CD4-positive, alpha-beta T cell treated with Interleukin-17A for 4 hours (primary cell): ENCODE results near the gene SLC16A13.
"Not testable (repeated sequence)": the region's sequence is repeated elsewhere in the genome, so short reads cannot be mapped to it uniquely, and the experiment has no call there.

Experiments used
- DNase-seq: peaks from one replicate; pipeline ENCODE4 v3.0.0-alpha.2; 2020; ENCODE audit warnings: mixed read lengths

The SLC16A13 gene

DNA sequence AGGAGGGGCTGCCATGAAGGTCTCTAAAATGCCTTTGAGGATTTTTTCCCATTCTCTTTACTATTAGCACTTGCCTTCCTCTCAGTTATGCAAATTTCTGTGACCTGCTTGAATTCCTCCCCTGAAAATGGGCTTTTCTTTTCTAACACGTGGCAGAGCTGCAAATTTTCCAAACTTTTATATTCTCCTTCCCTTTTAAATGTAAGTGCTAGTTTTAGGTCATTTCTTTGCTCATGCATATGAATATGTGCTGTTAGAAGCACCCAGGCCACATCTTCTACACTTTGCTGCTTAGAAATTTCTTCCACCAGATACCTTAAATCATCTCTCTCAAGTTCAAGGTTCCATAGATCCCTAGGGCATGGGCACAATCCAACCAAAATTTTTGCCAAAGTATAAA lies 32.5 kb downstream of the SLC16A13 start:
- no peak for DNase-seq

DNA sequence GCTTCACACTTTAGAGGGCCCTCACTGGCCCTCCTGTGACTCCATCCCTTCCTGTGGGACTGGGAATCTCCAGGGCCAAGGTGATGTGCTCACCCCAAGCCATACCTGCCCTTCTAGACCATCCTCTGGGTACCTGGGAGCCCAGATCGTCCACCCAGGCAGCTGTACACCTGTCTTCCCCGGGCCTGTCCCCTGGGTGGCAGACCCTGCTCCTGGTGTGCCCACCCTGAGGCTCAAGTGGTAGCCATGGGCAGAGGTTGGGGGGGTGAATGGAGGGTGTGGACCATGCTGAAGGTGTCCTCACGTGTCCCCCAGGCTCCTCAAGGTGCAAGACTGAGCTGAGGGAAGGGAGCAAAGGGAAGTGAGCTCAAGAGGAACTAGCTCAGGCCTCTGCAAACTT lies 34.9 kb downstream of the SLC16A13 start:
- DNase-seq: no peak

DNA sequence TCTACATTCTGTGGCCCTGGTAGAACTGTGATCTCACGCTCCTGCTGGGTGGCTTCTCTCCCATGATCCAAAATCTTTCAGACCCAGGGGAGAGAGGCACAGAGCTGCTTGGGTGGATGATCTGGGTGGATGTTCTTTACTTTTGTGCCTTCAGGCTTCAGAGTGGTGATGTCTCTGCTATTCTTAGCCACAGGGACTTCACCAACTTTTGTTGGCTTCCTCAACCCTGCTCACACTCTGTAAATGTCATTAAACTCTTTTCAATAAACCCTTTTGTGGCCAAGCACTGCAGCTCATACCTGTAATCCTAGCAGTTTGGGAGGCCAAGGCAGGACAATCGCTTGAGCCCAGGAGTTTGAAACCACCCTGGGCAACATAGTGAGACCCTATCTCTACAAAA lies 36.6 kb downstream of the SLC16A13 start:
- no peak for DNase-seq

DNA sequence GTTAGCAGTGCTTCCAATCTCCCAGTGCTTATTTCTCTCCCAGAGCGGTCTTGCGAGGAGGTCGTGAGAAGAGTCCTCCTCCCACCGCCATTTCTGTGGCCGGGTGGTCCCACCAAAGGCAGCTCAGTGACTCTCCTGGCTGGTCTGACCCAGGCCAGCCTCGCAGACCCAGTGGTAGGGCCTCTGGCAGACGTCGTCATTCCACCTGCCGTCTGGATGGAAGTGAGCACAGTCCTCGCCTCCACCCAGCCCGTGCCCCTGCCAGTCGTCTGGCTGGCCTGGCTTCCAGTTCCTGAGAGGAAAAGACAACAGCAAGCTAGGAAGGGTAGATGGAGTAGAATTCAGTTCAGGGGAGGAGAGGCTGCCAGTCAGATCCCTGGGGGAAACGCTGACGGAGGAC lies 39.1 kb downstream of the SLC16A13 start:
- no peak for DNase-seq

DNA sequence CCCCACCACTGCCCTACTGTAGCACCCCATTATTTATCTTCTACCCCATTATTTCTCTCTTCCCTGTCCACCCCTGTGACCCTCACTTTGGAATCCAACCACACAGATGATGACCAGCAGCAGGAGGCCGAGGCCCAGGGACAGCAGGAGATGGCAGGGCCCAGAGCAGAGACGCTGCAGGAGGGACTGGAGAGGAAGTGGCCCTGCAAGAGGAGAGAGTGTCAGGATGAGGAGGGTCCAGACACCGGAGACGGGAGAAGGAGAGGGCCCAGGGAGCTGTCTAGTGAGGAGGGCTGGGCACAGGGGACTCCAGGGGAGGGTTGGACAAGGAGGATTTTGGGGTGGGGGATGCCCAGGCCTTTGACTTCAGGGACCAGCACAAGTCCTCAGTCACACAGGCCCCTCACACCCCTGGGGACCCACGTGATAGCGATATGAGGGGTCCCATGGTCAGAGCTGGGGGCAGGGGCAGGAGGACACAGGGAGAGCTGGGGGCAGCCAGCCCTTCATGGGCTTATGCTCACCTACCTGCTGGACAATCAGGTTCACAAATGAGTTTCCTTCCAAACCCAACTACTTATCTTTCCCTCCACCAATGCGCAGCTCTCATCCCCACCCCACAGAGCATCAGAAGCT lies 42.2 kb downstream of the SLC16A13 start:
- no peak for DNase-seq

DNA sequence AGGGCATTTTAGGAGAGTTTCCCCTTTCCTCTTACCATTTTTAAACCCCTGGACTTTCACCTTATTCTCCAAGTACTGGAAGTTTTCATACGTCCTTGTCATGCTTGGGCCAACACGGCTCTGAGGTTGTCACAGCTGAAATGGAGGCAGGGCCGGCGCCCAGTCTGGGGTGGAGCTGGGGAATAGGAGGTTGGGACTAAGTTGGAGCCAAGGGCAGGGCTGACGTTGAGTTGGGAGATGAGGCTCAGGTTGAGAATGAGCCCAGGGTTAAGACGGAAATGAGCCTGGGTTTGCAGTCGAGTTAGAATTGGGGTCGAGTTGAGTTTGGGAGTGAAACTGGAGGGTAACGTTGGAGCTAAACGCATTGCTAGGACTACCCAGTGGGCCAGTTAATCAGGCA lies 42.9 kb downstream of the SLC16A13 start:
- no peak for DNase-seq

DNA sequence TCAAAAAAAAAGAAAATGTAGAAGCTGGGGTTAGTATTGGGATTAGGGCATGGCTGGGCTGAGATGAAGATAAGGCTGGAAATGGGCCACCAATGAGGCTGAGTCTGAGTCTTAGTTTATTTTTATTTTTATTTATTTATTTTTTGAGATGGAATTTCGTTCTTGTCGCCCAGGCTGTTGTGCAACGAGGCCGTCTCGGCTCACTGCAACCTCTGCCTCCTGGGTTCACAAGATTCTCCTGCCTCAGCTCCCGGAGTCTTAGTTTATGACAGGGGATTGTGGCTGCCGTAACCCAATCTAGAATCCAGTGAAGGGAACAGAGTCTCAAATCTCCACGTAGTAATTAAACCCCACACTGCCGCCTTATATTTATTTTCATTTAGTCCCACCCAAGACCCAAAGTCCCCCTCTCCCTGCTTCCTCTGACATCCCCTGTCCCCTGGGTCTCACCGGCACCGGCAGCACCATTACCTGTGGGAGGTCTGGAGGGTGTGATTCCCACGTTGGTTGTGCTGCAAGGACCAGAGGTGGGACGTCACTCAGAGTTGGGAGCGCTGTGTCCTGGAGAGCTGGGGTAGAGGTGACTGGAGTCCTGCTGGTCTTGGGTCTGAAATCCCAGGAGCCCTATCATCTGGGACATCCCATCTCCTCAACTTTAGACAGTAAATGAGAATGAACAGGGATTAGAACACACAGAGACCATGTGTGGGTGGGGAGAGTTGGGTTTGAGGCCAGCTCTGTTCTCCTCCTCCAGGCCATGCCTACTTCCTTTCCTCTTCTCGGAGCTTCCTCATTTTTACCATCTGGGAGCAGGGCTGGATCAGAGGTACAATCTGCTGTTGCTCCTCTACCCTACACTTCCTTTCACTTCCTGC lies 44.0 kb downstream of the SLC16A13 start, which contains the start of gene CLEC10A:
TSS of gene CLEC10A (minus strand) at position 671 of the 875 bp plus-strand sequence. CDS start 1,439 bp downstream, outside the sequence.
- DNase-seq: no peak

DNA sequence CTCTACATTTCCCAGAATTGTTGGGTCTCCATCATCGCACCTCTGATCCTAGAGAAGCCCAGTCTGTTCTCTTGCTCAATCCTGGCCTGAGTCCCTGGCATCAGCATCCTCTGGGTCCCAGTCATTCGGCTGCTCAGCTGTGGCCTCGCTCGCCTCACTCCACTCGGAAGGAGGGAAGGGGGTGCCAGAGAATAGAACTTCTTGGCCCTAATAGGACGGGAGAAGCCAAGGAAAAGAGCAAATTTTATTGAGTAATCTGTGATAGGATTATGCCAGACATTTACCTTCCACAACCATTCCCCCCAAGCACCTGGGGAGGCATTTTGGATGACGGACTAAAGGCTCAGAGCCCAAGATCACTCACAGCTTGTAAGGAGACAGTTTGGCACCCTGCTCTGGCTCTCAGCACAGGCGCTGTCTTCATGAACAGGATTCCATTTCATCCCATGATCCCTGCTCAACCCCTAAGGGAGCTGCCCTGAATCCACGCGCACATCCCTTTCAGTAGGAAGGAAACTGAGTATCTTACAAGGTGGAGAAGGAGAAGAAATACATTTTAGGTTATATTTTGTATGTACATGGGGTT lies 44.7 kb downstream of the SLC16A13 start:
- DNase-seq: no peak

DNA sequence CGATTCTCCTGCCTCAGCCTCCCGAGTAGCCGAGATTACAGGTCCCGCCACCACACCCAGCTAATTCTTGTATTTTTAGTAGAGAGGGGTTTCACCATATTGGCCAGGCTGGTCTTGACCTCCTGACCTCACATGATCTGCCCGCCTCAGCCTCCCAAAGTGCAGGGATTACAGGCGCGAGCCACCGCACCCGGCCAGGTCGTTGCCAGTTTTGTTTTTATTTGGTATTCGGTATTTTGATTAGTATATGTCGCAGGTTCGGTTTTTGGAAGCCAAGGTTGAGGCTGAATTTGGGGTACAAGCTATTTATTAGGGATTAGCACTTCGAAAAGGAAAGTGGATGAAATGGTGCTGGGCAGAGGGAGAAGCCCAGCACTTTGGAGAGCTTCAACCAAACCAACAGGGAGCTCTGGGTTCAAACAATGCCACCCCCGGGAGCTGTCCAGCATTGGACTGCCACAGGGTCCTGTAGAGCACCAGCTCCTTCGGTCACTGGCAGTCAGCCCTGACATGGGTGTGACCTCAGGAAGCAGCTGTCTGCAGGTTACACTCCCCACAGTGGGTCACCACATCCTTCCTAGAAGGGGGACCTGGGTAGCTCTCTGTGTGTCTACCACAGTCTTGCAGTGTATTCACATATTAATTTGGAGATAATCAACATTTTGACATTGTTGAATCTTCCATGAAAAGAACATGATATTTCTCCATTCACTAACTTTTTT lies 45.7 kb downstream of the SLC16A13 start:
- DNase-seq: peak; percentile 22

DNA sequence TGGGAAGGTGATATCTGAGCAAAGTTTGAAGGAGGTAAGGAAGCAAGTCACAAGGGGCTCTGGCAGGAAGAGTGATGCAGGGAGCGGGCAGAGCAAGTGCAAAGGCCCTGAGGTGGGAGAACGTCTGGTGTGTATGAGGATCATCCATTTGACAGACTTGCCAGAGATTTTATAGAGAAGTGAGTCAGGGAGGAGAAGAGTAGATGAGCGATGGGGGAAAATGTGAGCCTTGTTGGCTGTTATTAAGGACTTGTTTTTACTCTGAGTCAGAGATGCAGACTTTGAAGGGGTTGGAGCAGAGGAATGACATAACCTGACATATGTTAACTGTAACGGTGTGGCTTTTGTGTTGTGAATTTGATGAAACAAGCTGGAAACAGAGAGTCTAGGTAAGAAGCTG lies 47.8 kb downstream of the SLC16A13 start:
- DNase-seq: no peak

DNA sequence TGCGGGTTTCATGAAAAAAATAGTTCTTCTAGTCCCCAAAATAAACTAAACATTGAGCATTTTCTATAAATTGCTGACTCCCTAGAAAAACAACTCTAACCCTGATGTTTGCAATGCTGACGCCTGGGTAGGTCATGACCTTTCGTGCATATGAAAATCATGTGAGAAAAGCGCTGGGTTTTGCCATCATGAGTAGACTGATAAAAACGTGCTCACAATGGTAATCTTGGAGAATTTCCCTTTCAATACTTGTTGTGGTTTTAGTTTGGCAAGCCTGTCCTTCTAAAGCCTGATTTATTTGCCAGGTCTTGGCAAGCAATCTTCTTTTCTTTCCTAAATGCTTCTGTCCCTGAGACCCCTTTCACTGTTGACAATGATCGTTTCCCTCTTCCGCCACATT lies 48.3 kb downstream of the SLC16A13 start:
- no peak for DNase-seq

DNA sequence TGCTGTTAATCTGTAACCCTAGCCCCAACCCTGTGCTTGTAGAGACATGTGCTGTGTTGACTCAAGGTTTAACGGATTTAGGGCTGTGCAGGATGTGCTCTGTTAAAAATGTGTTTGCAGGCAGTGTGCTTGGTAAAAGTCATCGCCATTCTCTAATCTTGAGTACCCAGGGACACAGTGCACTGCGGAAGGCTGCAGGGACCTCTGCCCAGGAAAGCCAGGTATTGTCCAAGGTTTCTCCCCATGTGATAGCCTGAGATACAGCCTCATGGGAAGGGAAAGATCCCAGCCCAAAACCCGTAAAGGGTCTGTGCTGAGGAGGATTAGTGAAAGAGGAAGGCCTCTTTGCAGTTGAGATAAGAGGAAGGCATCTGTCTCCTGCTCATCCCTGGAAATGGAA lies 52.6 kb downstream of the SLC16A13 start:
- not testable (repeated sequence) for DNase-seq

DNA sequence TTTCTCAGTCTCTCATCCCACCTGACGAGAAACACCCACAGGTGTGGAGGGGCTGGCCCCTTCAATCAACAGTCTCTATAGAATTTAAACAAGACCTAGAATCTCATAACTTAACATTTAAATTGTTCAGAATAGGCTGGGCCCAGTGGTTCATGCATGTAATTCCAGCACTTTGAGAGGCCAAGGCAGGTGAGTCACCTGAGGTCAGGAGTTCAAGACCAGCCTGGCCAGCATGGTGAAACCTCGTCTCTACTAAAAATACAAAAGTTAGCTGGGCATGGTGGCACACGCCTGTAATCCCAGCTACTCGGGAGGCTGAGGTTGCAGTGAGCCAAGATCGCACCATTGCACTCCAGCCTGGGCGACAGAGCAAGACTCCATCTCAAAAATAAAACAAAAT lies 53.8 kb downstream of the SLC16A13 start:
- DNase-seq: not testable (repeated sequence)
